Gastroesophageal sphincter (tissue), 3 donors: ENCODE measurements around the gene HSPA6.
"Not testable (repeated sequence)": the region's sequence is repeated elsewhere in the genome, so short reads cannot be mapped to it uniquely, and the experiment has no call there.

Experiments
- CTCF ChIP-seq, 4 experiments: fragments of 200-600 bp in 2 of 4; fragments of 450-650 bp in 2 of 4; sonication (generic) in 1 of 4; IDR thresholded peaks; one replicate each; pipeline ENCODE4 v1.5.1; 2017 to 2019; ENCODE audit warnings: antibody characterized with exemption in 4 of 4, mild to moderate bottlenecking in 2 of 4, moderate library complexity in 2 of 4
- EP300 ChIP-seq: sonication (generic); formaldehyde crosslinking; IDR thresholded peaks from one replicate; pipeline ENCODE4 v1.6.1; 2017; ENCODE audit warnings: antibody characterized with exemption, mild to moderate bottlenecking
- POLR2A ChIP-seq, 2 donors: fragments of 450-650 bp; IDR thresholded peaks; one replicate each; pipeline ENCODE4 v1.6.1; 2017; ENCODE audit warnings: antibody characterized with exemption in 2 of 2, mild to moderate bottlenecking in 2 of 2, moderate library complexity in 1 of 2

- TF ChIP-seq CTCF (IDR thresholded peaks at IDR 0.05); EP300; POLR2A (IDR thresholded peaks at IDR 0.05): not testable (repeated sequence)
Measured at GRCh38 chr1:161523041-161523816, 1.1 kb upstream of the HSPA6 start.
